Measurements from ENCODE around the gene POMC.
"Not testable (repeated sequence)": the region's sequence is repeated elsewhere in the genome, so short reads cannot be mapped to it uniquely, and the experiment has no call there.

POMC gene

GRCh38 chr2:25131253-25131566 lies 37.2 kb downstream of the POMC start:
- H3K27me3 ChIP-seq (ENCODE audit: control insufficient read depth, insufficient read depth, low read length), result peaks cover 14% of the 10 kb centered on the region
- H3K9ac ChIP-seq (ENCODE audit: low read depth, low read length), result no peak overlapping the region
- H3K4me1 ChIP-seq (ENCODE audit: control insufficient read depth, insufficient read depth, low read length), result peaks cover 2% of the 10 kb centered on the region
- no peaks in the 10 kb centered on the region for H3K36me3 ChIP-seq (ENCODE audit: control insufficient read depth, insufficient read depth, low read length)
- H3K4me3 ChIP-seq (ENCODE audit: low read depth, low read length), result peak overlapping the region; percentile 56
- H3K9me3 ChIP-seq (ENCODE audit: control insufficient read depth, insufficient read depth, low read length), result no peaks in the 10 kb centered on the region

- no peaks in the 10 kb centered on the region for H3K36me3 ChIP-seq (ENCODE audit: control insufficient read depth, insufficient read depth, low read length)
- H3K4me3 ChIP-seq (ENCODE audit: low read depth, low read length), result no peak overlapping the region
- peaks cover 14% of the 10 kb centered on the region for H3K27me3 ChIP-seq (ENCODE audit: control insufficient read depth, insufficient read depth, low read length)
- peaks cover 2% of the 10 kb centered on the region for H3K4me1 ChIP-seq (ENCODE audit: control insufficient read depth, insufficient read depth, low read length)
- H3K9me3 ChIP-seq (ENCODE audit: control insufficient read depth, insufficient read depth, low read length), result no peaks in the 10 kb centered on the region
- H3K9ac ChIP-seq (ENCODE audit: low read depth, low read length), result no peak overlapping the region
Measured at GRCh38 chr2:25129901-25130520, 38.4 kb downstream of the POMC start.

GRCh38 chr2:25127646-25128045 lies 40.7 kb downstream of the POMC start:
- Histone ChIP-seq H3K9ac (ENCODE audit: low read depth, low read length) (no peak overlapping the region), H3K27me3 (ENCODE audit: control insufficient read depth, insufficient read depth, low read length) (peaks cover 11% of the 10 kb centered on the region), H3K4me1 (ENCODE audit: control insufficient read depth, insufficient read depth, low read length) (peaks cover 2% of the 10 kb centered on the region), H3K9me3 (ENCODE audit: control insufficient read depth, insufficient read depth, low read length) (no peaks in the 10 kb centered on the region), H3K36me3 (ENCODE audit: control insufficient read depth, insufficient read depth, low read length) (no peaks in the 10 kb centered on the region), H3K4me3 (ENCODE audit: low read depth, low read length) (no peak overlapping the region)

GRCh38 chr2:25127071-25127470 lies 41.3 kb downstream of the POMC start:
- H3K9ac ChIP-seq (ENCODE audit: low read depth, low read length); H3K36me3 ChIP-seq (ENCODE audit: control insufficient read depth, insufficient read depth, low read length); H3K9me3 ChIP-seq (ENCODE audit: control insufficient read depth, insufficient read depth, low read length); H3K4me1 ChIP-seq (ENCODE audit: control insufficient read depth, insufficient read depth, low read length); H3K4me3 ChIP-seq (ENCODE audit: low read depth, low read length); H3K27me3 ChIP-seq (ENCODE audit: control insufficient read depth, insufficient read depth, low read length): not testable (repeated sequence)

- H3K9me3 ChIP-seq (ENCODE audit: control insufficient read depth, insufficient read depth, low read length), result no peaks in the 10 kb centered on the region
Measured at GRCh38 chr2:25125976-25126375, 42.4 kb downstream of the POMC start.

GRCh38 chr2:25125189-25125588 lies 43.2 kb downstream of the POMC start:
- no peaks in the 10 kb centered on the region for H3K36me3 ChIP-seq (ENCODE audit: control insufficient read depth, insufficient read depth, low read length)
- peaks cover 1% of the 10 kb centered on the region for H3K27me3 ChIP-seq (ENCODE audit: control insufficient read depth, insufficient read depth, low read length)
- no peak overlapping the region for H3K4me3 ChIP-seq (ENCODE audit: low read depth, low read length)
- H3K9ac ChIP-seq (ENCODE audit: low read depth, low read length), result no peak overlapping the region
- H3K4me1 ChIP-seq (ENCODE audit: control insufficient read depth, insufficient read depth, low read length), result peaks cover 2% of the 10 kb centered on the region
- H3K9me3 ChIP-seq (ENCODE audit: control insufficient read depth, insufficient read depth, low read length), result no peaks in the 10 kb centered on the region

More at GRCh38 chr2:25125976-25126375, 42.4 kb downstream of the POMC start:
- Histone ChIP-seq H3K36me3 (ENCODE audit: control insufficient read depth, insufficient read depth, low read length) (no peaks in the 10 kb centered on the region), H3K4me3 (ENCODE audit: low read depth, low read length) (no peak overlapping the region), H3K9ac (ENCODE audit: low read depth, low read length) (no peak overlapping the region), H3K4me1 (ENCODE audit: control insufficient read depth, insufficient read depth, low read length) (peaks cover 2% of the 10 kb centered on the region), H3K27me3 (ENCODE audit: control insufficient read depth, insufficient read depth, low read length) (peaks cover 7% of the 10 kb centered on the region)

- Histone ChIP-seq H3K4me3 (ENCODE audit: low read depth, low read length) (no peak overlapping the region), H3K4me1 (ENCODE audit: control insufficient read depth, insufficient read depth, low read length) (no peaks in the 10 kb centered on the region), H3K9me3 (ENCODE audit: control insufficient read depth, insufficient read depth, low read length) (no peaks in the 10 kb centered on the region), H3K9ac (ENCODE audit: low read depth, low read length) (no peak overlapping the region), H3K27me3 (ENCODE audit: control insufficient read depth, insufficient read depth, low read length) (no peaks in the 10 kb centered on the region), H3K36me3 (ENCODE audit: control insufficient read depth, insufficient read depth, low read length) (no peaks in the 10 kb centered on the region)
Measured at GRCh38 chr2:25123682-25124081, 44.7 kb downstream of the POMC start.

- no peaks in the 10 kb centered on the region for H3K9me3 ChIP-seq (ENCODE audit: control insufficient read depth, insufficient read depth, low read length)
- H3K4me3 ChIP-seq (ENCODE audit: low read depth, low read length), result no peak overlapping the region
- H3K4me1 ChIP-seq (ENCODE audit: control insufficient read depth, insufficient read depth, low read length), result no peaks in the 10 kb centered on the region
- H3K9ac ChIP-seq (ENCODE audit: low read depth, low read length), result no peak overlapping the region
- no peaks in the 10 kb centered on the region for H3K27me3 ChIP-seq (ENCODE audit: control insufficient read depth, insufficient read depth, low read length)
- H3K36me3 ChIP-seq (ENCODE audit: control insufficient read depth, insufficient read depth, low read length), result no peaks in the 10 kb centered on the region
Measured at GRCh38 chr2:25122367-25122766, 46.0 kb downstream of the POMC start.

GRCh38 chr2:25119263-25119662 lies 49.1 kb downstream of the POMC start:
- Histone ChIP-seq H3K9ac (ENCODE audit: low read depth, low read length) (no peak overlapping the region), H3K9me3 (ENCODE audit: control insufficient read depth, insufficient read depth, low read length) (no peaks in the 10 kb centered on the region), H3K36me3 (ENCODE audit: control insufficient read depth, insufficient read depth, low read length) (no peaks in the 10 kb centered on the region), H3K4me1 (ENCODE audit: control insufficient read depth, insufficient read depth, low read length) (no peaks in the 10 kb centered on the region), H3K27me3 (ENCODE audit: control insufficient read depth, insufficient read depth, low read length) (no peaks in the 10 kb centered on the region), H3K4me3 (ENCODE audit: low read depth, low read length) (no peak overlapping the region)

GRCh38 chr2:25116956-25117355 lies 51.4 kb downstream of the POMC start:
- no peak overlapping the region for H3K4me3 ChIP-seq (ENCODE audit: low read depth, low read length)
- no peaks in the 10 kb centered on the region for H3K9me3 ChIP-seq (ENCODE audit: control insufficient read depth, insufficient read depth, low read length)
- no peak overlapping the region for H3K9ac ChIP-seq (ENCODE audit: low read depth, low read length)
- H3K4me1 ChIP-seq (ENCODE audit: control insufficient read depth, insufficient read depth, low read length), result no peaks in the 10 kb centered on the region
- H3K36me3 ChIP-seq (ENCODE audit: control insufficient read depth, insufficient read depth, low read length), result no peaks in the 10 kb centered on the region
- H3K27me3 ChIP-seq (ENCODE audit: control insufficient read depth, insufficient read depth, low read length), result no peaks in the 10 kb centered on the region

- no peaks in the 10 kb centered on the region for H3K27me3 ChIP-seq (ENCODE audit: control insufficient read depth, insufficient read depth, low read length)
- no peak overlapping the region for H3K9ac ChIP-seq (ENCODE audit: low read depth, low read length)
- H3K4me1 ChIP-seq (ENCODE audit: control insufficient read depth, insufficient read depth, low read length), result no peaks in the 10 kb centered on the region
- H3K36me3 ChIP-seq (ENCODE audit: control insufficient read depth, insufficient read depth, low read length), result no peaks in the 10 kb centered on the region
- H3K4me3 ChIP-seq (ENCODE audit: low read depth, low read length), result no peak overlapping the region
- H3K9me3 ChIP-seq (ENCODE audit: control insufficient read depth, insufficient read depth, low read length), result no peaks in the 10 kb centered on the region
Measured at GRCh38 chr2:25115902-25116301, 52.5 kb downstream of the POMC start.

- H3K9me3 ChIP-seq (ENCODE audit: control insufficient read depth, insufficient read depth, low read length), result no peaks in the 10 kb centered on the region
- no peaks in the 10 kb centered on the region for H3K27me3 ChIP-seq (ENCODE audit: control insufficient read depth, insufficient read depth, low read length)
- H3K36me3 ChIP-seq (ENCODE audit: control insufficient read depth, insufficient read depth, low read length), result no peaks in the 10 kb centered on the region
- H3K4me3 ChIP-seq (ENCODE audit: low read depth, low read length), result no peak overlapping the region
- H3K4me1 ChIP-seq (ENCODE audit: control insufficient read depth, insufficient read depth, low read length), result no peaks in the 10 kb centered on the region
- no peak overlapping the region for H3K9ac ChIP-seq (ENCODE audit: low read depth, low read length)
Measured at GRCh38 chr2:25115249-25115883, 53.0 kb downstream of the POMC start.
